ENCODE data around the gene LSM3. TPM values are rescaled to one million over a fixed set of nuclear protein-coding genes. Genes with fewer than 3 reads are reported as not detected.

LSM3 gene
- total RNA-seq, 1 experiment from 2014 or later: 23.0 TPM

- peak; percentile 93 for DNase-seq (ENCODE audit: low read depth)
Observed at GRCh38 chr3:14143271-14144225, 35.1 kb upstream of the LSM3 start.

DNA sequence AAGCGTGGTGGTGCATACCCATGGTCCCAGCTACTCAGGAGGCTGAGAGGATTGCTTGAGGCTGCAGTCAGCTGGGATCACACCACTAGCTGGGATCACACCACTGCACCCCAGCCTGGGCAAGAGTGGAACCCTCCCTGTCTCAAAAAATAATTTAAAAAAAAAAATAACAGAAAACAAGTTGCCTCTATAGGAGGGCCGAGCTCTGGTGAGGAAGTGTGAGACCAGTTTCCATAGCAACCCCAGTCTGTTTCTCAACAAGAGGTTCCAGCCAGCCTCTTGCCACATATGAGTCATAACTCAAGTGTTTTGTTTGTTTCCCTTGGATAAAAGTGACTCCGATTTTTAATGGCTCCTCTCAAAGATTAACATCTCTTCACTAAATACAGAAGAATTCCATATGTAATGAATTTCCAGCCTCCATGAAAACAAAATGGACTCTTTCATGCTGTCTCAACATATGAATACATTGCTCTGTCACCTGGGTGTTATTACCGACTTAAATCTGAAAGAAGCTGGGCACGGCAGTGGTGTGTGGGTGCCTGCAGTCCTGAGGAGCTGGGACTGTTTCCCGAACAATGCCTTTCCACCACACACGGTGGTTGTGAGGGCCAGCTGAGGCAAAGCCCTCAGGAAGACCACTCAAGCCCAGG is 34.1 kb upstream of the LSM3 start:
- DNase-seq (ENCODE audit: low read depth): peak; percentile 98

- DNase-seq (ENCODE audit: low read depth): peak; percentile 68
Observed at GRCh38 chr3:14145236-14145635, 33.4 kb upstream of the LSM3 start.

GRCh38 chr3:14145670-14146380 is 32.8 kb upstream of the LSM3 start:
- DNase-seq (ENCODE audit: low read depth): no peak

DNA sequence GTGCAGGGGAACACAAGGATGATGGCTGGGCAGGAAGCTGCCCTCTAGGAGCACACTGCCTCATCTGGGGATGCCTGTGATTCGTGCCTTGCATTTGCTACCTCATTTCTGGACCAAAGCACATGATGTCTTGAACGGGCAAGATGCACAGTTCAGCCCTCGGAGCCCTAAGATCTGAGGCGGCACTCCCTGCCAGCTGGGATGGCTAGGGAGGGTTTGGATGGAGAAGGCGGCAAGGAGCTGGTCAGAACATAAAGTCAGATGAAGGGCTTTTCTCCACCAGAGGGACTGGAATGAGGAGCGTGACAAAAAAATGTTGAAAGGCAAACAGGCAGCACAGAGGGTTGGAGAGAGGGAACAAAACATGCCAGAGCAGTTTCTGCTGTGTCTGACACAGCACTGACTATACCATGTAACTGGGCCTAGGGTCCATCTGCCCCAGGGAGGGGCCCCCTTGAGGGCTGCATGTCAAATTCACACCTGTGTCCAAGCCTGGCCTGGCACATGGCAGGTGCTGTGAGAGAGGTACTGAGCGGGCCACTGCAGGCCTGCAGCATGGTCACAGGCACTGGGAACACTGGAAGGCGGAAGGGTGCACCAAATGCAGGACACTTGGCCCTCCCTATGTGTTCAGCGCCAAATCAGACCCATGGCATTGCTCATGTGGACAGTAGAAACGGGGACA is 32.1 kb upstream of the LSM3 start:
- no peak for DNase-seq (ENCODE audit: low read depth)

GRCh38 chr3:14147066-14147435 is 31.6 kb upstream of the LSM3 start:
- DNase-seq (ENCODE audit: low read depth): no peak

- DNase-seq (ENCODE audit: low read depth): no peak
Observed at GRCh38 chr3:14147617-14148016, 31.0 kb upstream of the LSM3 start.

- DNase-seq (ENCODE audit: low read depth): no peak
Observed at GRCh38 chr3:14148041-14148985, 30.3 kb upstream of the LSM3 start.

DNA sequence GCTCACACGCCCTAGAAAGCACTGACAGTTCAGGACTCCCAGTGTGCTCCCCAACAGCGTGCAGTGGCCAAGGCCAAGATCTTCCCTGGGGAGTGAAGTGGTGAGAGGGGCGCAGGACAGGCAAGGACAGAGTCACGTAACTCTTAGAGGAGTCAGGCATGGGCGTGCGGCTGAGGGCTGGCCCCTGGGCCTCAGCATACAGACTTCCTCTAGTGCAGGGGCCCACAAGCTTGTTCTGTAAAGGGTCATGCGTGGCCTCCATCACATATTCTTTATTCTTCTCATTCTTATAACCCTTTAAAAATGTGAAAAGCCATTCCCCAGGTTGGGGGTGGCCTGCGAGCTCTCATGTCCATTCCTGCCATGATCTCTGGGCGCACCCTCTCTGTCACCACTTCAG is 28.5 kb upstream of the LSM3 start:
- DNase-seq (ENCODE audit: low read depth): no peak

DNA sequence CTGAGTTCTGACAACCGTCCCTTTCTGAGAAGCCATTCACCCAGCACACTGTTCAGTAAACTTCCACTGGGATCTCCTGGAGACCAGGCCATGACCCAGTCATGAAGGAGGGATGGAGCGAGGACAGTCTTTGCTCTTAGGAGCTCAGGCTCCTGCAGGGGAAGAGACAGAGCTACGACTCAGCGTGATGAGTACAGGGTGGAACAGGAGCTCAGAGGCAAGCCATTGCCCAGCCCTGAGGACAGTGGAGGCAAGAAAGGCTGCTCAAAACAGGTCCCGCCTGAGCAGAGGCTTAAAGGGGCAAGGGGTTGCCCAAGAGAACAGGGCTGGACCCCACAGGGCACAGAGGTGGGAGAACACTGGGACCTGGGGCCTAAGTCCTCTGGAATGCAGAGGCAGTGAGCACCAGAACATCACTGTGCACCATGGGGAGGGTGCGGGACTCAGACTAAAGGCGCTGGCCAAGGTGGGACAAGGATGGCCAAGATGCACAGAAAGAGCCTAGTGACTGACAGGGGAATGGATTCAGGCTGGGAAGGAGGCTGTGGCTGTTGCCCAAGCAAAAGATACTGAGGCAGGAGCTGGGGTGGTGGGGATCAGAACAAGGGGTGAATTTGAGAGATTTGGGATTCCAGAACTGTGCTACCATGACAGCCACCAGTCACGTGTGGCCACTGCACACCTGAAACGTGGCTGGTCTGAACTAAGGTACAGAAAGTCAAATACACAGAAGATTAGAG is 28.0 kb upstream of the LSM3 start:
- no peak for DNase-seq (ENCODE audit: low read depth)

- DNase-seq (ENCODE audit: low read depth): no peak
Observed at GRCh38 chr3:14151471-14152083, 27.0 kb upstream of the LSM3 start.

GRCh38 chr3:14152233-14152962 is 26.2 kb upstream of the LSM3 start:
- DNase-seq (ENCODE audit: low read depth): no peak

GRCh38 chr3:14152963-14153355 is 25.7 kb upstream of the LSM3 start:
- no peak for DNase-seq (ENCODE audit: low read depth)

GRCh38 chr3:14153663-14154062 is 25.0 kb upstream of the LSM3 start:
- DNase-seq (ENCODE audit: low read depth): no peak

- DNase-seq (ENCODE audit: low read depth): no peak
Observed at GRCh38 chr3:14154276-14154675, 24.3 kb upstream of the LSM3 start.

DNA sequence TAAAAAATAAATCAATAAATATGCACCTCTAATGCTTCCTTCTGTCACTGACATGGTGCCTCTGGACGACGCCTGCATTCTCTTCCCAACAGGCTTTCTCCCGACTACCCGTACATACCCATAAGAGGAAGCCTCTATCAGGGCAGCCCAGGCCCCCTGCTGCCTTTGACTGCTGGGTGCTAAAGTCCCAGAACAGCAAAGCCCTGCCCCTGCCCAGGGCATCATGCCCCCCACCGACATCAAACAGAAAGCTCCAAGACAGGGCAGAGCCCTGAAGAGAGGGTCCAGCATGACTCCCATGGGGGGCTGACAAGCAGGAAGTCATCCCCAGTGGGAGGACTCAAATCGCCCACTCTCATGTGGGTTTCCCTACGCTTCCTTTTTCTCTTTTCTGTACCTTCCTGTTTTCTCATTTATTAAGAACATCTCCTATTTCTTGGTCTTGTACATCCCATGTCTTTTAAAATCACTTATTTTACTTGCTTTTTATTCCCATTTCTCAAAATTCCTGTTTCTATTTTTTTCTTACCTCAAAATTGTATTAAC is 23.6 kb upstream of the LSM3 start:
- no peak for DNase-seq (ENCODE audit: low read depth)

GRCh38 chr3:14156201-14156600 is 22.4 kb upstream of the LSM3 start:
- DNase-seq (ENCODE audit: low read depth): no peak

DNA sequence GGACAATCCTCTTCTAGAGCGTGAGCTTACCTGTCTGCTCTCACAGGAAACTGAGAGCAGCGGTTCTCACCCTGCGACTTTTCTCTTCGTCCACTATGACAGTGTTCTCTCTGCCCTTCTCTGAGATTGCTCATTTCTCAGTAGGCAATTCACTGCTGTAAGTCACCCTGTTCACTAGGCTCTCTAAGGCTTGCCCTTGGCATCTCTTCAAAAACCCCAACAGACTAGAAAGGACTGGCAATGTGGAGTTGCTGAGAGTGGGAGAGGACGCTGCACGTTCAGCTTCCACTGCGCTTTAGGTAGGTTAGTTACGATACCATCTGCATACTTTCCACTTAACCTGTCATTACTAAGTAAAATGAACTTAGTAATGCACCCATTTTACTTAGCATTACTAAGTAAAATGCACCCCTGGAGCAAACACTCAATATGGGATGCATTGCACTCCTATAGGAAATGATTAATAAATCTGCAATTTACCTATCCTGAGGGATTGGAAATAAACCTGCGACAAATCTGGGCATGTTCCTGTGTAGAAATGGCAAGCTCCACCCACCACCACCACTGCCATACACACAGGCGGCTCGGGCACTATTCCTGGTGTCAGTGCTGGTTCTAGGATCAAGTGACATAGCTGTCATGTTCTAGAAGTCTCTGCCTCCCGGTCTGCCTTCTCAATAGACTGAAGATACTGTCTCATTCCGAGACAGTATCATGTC is 21.6 kb upstream of the LSM3 start:
- no peak for DNase-seq (ENCODE audit: low read depth)
